Measurements from ENCODE around the gene MAML2.

MAML2 gene

DNA sequence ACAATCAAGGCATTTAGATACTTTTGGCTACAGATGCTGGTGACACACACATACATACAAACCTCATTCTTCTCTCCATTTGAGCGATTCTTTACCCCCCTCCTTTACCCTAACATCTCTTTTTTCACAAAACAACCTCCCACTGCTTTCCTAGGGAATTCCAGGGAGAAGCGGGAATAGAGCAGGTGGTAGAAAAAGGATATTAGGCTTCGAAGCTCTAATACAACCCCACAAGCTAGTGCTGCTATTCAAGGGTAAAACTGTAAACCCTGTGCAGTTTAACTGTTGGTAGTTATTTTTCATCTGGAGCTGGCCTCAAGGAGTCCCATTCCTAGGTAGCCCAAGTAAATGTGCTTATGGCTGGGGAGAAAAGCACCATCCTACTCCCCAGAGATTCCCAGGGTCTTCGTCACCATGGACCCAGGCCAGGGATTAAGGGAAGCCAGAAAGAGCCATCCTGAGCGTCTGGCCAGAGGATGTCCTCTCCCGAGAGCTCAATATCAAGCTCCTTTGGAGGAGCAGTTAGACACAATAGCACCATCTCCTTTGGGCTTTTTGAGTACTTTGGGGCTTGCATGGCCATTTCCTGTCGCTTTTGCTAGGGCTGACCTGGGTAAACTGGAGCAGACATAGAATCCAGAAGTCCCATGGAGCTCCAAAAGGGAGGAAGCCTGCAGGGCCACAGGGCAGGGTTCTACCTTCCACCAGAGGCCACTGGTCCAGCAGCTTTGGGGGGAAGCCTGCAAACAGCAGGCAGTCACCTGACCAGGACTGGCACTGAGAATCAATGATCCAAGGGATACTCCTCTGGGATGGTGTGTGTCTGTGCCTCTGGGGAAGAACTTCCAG lies 3.1 kb downstream of the MAML2 start:
- no peak for DNase-seq (ENCODE audit: low spot score)

DNA sequence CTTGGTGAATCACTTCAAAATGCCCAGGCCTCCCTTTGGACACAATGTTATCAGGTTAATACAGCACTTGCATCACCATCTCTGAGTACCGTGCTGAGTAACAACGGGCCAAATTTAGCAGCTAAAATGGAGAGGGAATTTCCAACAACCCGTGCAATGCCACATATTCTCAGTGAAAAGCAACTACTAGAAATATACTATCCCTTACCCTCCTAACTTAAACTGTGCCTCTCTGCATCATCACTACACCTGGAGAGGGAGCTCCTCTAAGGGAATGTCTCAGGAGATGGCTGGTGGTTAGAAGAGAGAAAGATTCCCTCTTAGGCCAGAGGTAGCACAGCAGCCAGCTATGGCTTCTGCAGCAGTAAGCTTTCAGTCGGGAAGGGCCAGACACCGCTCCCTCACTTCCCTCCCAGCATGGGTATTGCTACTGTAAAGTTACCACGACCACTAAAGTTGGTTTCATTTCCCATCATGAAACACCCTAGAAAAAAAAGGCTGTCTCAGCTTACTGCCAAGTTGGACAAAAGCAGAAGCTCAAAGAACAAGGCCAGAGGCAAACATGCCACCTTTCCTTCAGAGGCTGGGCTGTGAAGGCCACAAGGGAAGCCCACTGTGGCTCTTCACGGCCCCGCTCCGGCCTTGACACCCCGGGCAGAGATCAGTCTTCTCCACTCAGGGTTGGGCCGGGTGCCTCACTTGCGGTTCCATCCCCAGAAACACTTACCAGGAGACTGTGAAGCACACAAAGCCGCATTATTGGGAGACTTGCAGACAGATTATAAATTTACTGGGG lies 3.9 kb downstream of the MAML2 start:
- peak; percentile 49 for DNase-seq (ENCODE audit: low spot score)

DNA sequence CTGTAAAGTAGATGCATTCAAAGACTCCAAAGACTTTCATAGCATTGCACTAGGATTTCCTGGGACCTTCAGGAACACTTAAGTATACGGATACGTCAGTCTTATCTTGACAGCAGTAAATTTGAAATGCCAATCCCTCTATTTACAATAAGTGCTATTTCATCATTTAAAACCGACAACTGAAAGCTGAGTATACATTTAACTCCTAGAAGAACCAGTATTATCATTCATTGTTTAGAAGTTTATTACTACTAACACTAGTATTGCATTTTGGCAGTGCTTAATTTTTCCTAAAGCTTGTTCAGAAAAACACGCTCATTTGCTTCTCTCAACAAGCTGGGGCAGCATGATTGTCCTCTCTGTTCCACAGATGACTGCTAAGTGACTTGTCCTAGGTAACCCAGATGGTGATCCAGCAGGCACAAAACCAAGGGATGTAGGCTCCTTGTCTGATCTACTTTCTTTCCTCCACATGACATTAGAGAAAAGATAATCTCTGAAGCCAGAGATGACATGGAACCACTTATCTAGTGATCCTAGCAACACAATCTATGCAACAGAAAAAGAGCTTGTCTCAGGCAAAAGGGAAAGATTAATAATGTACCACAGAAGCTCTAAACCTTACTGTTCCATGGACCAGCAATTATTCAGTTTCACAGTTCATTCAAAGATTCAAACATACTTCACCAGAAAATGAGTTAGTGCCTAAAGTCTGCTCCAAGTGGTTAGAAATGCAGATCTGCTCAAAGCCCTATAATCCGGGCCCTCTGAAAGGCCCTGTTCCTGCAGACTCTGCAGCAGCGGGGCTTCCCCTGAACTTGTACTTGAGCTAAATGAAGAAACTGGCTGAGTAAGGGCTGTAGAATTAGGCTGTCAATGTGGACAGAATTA lies 5.2 kb downstream of the MAML2 start:
- DNase-seq (ENCODE audit: low spot score) = peak; percentile 41

DNA sequence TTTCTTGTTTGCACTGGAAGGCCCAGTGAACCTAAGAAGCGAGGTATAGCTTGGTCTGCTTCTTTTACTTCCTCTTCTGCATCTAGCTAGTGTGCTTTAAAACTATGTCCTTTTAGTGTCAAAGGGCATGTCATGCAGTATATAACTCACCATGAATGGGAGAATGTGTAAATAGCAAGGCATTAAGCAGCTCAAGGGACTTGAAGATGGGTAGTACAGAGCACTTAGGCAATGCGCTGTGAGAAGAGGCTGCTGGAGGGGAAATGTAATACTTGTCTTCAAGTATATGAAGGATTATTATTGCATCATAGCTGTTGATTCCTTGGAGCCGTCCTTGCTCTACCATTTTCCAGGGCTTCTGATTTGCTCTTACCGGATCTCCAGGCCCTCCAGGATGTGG lies 7.6 kb downstream of the MAML2 start:
- no peak for DNase-seq (ENCODE audit: low spot score)

GRCh38 chr11:96334219-96334618 lies 8.8 kb downstream of the MAML2 start:
- DNase-seq (ENCODE audit: low spot score) = no peak

GRCh38 chr11:96333191-96333719 lies 9.7 kb downstream of the MAML2 start:
- no peak for DNase-seq (ENCODE audit: low spot score)

- DNase-seq (ENCODE audit: low spot score) = no peak
Observed at GRCh38 chr11:96332126-96332771, 10.7 kb downstream of the MAML2 start.

DNA sequence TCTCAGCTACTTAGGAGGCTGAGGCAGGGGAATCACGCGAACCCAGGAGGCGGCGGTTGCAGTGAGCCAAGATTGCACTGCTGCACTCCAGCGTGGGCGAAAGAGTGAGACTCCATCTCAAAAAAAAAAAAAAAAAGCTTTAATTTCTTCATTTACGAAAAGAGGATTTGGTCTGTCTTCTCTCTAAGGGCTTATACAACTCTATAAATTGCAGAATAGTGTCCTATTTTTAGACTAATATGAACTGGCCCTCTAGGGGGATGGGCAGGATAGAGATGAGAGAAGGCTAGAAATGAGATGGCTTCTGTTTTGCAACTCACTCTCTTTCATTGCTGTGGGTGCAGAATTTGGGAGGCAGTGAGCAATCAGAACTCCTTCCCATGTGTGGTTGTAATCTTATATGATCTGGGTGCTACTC lies 11.3 kb downstream of the MAML2 start:
- no peak for DNase-seq (ENCODE audit: low spot score)

DNA sequence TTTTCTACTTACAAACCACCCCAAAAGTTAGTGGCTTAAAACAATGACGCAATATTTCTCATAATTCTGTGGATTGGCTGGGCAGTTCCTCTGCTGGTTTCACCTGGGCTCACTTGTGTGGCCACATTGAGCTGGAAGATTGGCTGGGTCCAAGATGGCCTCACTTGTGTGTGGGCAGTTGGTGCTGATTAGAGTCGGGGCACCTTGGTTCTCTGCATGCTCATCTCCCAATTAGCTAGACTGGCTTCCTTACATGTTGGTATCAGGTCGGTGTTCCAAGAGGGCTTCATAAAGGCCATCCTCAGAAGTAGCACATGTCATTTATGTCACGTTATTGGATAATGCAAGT lies 12.5 kb downstream of the MAML2 start:
- no peak for DNase-seq (ENCODE audit: low spot score)

- DNase-seq (ENCODE audit: low spot score) = no peak
Observed at GRCh38 chr11:96329855-96330510, 13.0 kb downstream of the MAML2 start.

GRCh38 chr11:96329419-96329818 lies 13.6 kb downstream of the MAML2 start:
- DNase-seq (ENCODE audit: low spot score) = peak; percentile 9

DNA sequence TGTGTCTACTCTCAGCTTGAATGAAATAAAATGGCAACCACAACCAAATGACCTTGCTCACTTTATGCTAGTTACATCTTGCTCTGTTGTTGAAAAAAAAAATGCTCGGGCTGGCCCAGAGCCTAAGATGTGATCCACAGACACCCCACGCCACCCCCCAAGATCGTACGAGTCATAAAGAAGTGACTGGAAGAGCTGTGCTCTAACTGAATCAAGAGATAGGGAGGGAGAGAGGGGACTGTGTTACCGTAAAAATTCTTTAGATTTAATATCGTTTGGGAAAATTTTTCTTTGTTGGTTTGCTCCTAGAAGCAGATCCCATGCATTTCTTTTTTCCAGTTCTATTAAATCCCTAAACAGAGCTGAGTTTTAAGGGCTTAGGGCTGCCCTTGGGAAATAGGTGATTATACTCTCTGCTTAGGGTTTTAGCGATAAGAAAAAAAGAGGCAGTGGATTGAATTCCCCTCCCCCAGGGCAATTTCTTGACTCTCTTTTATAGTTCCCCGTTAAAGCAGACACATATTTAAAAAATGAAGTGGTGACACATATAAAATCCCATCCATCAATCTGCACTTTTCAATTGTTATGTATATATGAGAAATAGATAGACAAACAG lies 14.5 kb downstream of the MAML2 start:
- no peak for DNase-seq (ENCODE audit: low spot score)

DNA sequence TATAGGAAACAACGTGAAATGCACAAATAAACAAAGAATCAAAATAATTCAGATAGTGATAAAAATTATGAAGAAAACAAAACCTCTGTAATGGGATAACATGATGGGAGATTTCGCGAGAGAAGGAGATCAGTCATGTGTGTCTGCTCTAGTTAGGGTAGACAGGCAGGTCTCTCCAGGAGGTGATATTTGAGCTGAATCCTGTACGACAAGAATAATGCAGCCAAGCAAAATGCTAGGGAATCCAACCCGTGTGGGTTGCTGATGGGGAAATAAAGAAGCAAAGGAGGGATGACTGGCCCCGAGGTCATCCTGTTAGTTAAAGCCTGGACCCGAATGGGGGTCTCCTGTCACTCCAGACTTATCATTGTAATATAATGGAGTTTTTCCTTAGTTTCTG lies 16.0 kb downstream of the MAML2 start:
- DNase-seq (ENCODE audit: low spot score) = no peak

DNA sequence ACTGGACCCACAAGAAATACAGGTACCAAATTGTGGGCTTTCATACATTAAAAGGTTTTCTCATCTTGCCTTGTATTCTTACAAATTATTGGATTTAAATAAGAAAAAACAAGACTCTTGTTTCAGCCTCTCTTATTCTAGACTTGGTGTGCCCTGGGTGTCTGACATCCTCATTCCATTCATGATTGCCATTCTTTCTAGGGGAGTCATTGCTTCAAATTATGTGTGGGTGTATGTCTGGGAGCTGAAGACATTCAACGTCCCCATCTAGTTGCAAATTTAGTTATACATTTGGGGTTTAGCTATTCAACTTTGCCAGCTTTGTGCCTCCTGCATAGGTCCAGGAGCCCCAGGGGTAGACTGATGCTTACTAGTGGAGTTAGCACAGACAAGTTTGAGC lies 18.1 kb downstream of the MAML2 start:
- DNase-seq (ENCODE audit: low spot score) = no peak

DNA sequence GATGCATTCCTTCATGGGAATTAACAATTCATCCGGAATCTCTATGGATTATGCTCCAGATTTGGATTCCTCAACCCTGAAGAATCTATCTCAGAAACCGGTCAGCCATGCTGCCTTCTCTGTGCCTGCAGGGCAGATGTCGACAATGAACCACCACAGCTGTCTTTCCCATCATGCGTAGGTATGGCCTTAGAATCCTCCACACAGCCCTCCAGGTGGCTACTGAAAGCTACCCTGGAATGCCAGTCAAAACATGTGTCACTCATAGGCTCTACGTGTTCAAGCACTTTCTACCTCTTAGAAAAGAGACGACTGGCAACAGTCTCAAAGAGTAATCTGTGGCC lies 19.4 kb downstream of the MAML2 start:
- no peak for DNase-seq (ENCODE audit: low spot score)

- DNase-seq (ENCODE audit: low spot score) = no peak
Observed at GRCh38 chr11:96322775-96323641, 20.0 kb downstream of the MAML2 start.

DNA sequence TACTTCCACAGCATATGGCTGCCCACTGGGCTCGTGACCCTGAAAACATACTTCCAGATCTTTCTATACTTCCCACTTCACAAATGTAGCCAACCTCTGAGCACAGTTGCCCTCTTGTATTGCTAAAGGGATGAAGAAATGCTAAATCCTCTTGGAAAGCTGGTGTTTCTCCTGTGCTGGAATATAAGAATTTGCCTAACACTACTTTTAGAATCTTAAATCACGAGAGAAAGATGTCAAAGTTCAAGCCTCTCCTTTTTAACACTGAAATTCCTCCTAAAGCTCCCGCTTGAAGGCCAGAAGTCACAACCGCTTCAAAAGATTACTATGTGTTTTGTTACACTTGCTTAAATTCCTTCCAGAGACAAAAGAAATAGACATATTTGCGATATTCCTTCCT lies 21.9 kb downstream of the MAML2 start:
- no peak for DNase-seq (ENCODE audit: low spot score)

DNA sequence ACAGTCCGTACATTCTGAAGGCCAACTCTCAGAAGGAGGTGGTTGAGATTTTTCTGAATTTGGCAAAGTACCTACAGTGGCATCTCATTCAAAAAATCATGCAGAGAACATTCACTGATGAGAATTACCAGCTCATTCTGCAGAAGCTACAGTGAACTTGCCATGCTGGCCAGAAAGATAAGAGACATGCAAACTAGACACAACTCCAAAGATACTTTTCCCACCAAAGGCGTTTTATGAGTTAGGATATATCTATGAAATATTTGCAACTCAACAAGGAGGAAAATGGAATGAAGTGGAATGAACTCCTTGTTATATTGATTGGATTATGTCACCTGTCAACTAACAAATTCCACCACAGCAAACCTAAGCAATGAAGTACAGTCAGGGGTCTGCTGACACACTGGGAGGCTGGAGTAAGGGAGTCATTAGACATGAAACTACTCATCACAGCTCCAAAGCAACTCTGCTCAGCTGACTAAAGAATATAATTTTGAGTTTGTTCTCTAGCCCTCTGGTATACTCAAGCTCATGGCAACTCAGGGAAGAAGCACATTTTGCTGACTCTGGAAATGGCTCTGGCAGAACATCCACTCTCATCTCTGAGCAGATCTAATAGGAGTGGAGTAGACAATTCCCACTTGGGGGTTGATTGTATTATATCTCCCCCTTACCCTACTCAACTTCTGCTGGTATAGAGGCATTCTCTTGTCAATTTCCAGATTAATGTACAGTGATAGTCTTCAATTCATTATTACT lies 22.9 kb downstream of the MAML2 start:
- DNase-seq (ENCODE audit: low spot score) = no peak

DNA sequence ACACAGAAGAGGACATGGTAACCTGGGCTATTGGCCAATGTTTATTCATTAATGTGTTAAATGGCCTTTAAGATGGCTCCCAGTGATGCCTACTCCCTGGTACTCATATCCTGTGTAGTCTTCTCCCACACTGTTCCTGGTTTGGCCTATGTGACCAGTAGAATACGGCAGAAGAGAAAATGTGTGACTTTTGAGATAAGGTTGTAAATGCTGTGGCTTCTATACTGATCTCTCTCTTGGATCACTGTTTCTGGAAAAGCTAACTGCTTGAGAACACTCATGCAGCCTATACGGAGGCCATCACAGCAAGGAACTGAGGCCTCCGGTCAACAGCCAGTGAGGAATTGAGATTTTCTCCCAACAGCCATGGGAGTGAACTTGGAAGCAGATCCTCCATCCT lies 24.1 kb downstream of the MAML2 start:
- no peak for DNase-seq (ENCODE audit: low spot score)
